Measurements from ENCODE around the gene PTPRK.

The PTPRK gene

GRCh38 chr6:128410584-128410983, 109.8 kb downstream of the PTPRK start:
- TF ChIP-seq, protein P1, sequence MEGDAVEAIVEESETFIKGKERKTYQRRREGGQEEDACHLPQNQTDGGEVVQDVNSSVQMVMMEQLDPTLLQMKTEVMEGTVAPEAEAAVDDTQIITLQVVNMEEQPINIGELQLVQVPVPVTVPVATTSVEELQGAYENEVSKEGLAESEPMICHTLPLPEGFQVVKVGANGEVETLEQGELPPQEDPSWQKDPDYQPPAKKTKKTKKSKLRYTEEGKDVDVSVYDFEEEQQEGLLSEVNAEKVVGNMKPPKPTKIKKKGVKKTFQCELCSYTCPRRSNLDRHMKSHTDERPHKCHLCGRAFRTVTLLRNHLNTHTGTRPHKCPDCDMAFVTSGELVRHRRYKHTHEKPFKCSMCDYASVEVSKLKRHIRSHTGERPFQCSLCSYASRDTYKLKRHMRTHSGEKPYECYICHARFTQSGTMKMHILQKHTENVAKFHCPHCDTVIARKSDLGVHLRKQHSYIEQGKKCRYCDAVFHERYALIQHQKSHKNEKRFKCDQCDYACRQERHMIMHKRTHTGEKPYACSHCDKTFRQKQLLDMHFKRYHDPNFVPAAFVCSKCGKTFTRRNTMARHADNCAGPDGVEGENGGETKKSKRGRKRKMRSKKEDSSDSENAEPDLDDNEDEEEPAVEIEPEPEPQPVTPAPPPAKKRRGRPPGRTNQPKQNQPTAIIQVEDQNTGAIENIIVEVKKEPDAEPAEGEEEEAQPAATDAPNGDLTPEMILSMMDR (IDR thresholded peaks at IDR 0.05; ENCODE audit: low read depth, low read length): no peak
- no peak for DNase-seq (ENCODE audit: low read depth, low spot score)
- in situ Hi-C loops (cut with HindIII; ENCODE audit: low sequenced_read_pairs): no loop called here
- no peak overlapping the region for H3K4me3 ChIP-seq (ENCODE audit: low read depth, low read length)

DNA sequence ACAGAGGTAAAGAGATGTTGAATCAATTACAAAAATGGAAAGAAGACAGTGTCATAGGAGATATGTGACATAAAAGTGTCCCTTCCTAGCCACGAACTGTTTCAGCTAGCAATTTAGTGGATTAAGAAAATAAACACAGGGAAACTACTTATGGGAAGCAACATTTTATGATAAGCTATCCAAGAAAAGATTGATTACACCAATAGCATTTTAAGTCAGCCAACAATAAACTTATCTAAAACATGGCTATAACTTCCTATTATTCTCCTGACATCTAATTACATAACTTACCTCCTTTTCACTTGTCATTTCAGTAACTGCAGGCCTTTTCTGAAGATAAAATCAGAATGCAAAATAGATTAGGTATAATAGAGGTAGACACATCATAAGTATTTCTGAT, 111.4 kb downstream of the PTPRK start:
- DNase-seq (ENCODE audit: low read depth, low spot score): no peak
- H3K4me3 ChIP-seq (ENCODE audit: low read depth, low read length): no peak overlapping the region
- in situ Hi-C loops (cut with HindIII; ENCODE audit: low sequenced_read_pairs): no loop called here
- TF ChIP-seq, protein P1 (IDR thresholded peaks at IDR 0.05; ENCODE audit: low read depth, low read length): no peak

DNA sequence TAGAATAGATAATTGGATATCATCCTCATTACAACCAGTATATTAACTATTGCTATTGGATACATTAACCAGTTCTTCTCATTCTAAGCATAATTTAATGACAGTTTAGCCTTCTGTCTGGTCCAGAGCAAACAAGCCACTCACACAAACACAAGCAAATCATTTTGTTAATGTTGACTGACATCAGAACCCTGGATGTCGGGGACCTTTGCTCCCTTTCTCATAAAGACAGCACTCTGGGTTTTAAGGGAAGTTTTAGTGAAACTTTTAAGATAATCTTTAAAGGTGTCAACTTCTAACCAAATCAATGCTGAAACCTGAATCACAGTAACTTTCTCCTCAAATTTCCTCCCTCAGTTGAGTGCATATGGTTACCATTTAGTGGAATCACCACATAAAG, 113.9 kb downstream of the PTPRK start:
- in situ Hi-C loops (cut with HindIII; ENCODE audit: low sequenced_read_pairs): no loop called here
- TF ChIP-seq, protein P1 (IDR thresholded peaks at IDR 0.05; ENCODE audit: low read depth, low read length): no peak
- H3K4me3 ChIP-seq (ENCODE audit: low read depth, low read length): no peak overlapping the region
- DNase-seq (ENCODE audit: low read depth, low spot score): no peak

- TF ChIP-seq, protein P1 (IDR thresholded peaks at IDR 0.05; ENCODE audit: low read depth, low read length): no peak
- H3K4me3 ChIP-seq (ENCODE audit: low read depth, low read length): no peak overlapping the region
- in situ Hi-C loops (cut with HindIII; ENCODE audit: low sequenced_read_pairs): no loop called here
- DNase-seq (ENCODE audit: low read depth, low spot score): no peak
Measured at GRCh38 chr6:128403618-128404444, 116.6 kb downstream of the PTPRK start.

DNA sequence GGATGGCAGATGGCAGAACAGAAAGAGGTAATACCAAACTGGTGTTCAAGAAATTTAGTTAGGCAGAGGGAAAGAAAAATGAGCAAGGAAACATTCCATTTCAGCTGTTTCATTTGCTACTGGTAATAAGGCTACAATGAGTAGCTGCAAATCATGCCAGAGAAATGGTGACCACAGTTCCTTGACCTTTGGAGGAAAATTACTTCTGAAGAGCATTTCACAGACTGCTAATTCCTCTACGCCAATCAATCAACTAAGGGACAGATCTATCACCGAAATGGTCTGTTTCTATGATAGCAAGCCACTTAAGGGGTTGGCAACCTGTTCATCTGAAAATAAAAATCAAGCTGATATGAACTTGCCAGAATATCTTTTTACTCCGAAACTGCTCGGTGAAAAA, 119.5 kb downstream of the PTPRK start:
- TF ChIP-seq, protein P1 (IDR thresholded peaks at IDR 0.05; ENCODE audit: low read depth, low read length): no peak
- DNase-seq (ENCODE audit: low read depth, low spot score): no peak
- H3K4me3 ChIP-seq (ENCODE audit: low read depth, low read length): no peak overlapping the region
- in situ Hi-C loops (cut with HindIII; ENCODE audit: low sequenced_read_pairs): no loop called here

DNA sequence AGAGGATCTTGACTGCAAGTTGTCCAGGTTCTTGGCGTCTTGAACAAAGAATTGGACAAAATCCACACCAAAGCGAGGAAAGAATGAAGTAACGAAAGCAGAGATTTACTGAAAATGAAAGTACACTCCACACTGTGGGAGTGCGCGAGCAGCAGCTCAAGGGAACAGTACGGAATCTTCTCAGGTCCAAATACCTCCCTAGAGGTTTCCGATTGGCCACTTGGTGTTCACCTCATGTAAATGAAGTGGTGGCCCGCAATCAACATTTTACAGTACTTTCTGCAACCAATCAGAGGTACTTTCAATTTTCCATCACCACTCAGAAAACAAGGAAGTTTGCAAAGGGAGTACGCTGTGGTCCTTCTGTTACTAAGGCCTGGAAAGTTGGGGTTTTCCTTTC, 122.4 kb downstream of the PTPRK start:
- DNase-seq (ENCODE audit: low read depth, low spot score): no peak
- TF ChIP-seq, protein P1 (IDR thresholded peaks at IDR 0.05; ENCODE audit: low read depth, low read length): no peak
- H3K4me3 ChIP-seq (ENCODE audit: low read depth, low read length): no peak overlapping the region
- in situ Hi-C loops (cut with HindIII; ENCODE audit: low sequenced_read_pairs): no loop called here
